IMR-90 (cell line): Measurements from ENCODE around the gene TMEM239. TPM values are rescaled to one million over a fixed set of nuclear protein-coding genes. Genes with fewer than 3 reads are reported as not detected.

Experiments used
- ATAC-seq: fragments of 200-7000 bp; cut with Tn5 transposase; 2 replicates; pipeline ENCODE4 v1.9.1; 2020; ENCODE audit warnings: low read depth, mild to moderate bottlenecking, moderate library complexity
- BruUV-seq: library from RNA; stranded (reverse); fragments of 400-500 nt; replicated peaks from 2 replicates; lab custom pipeline; 2021; lab: Mats Ljungman, UMichigan
- CTCF ChIA-PET: fragments of 300-600 bp; formaldehyde crosslinking; extraction: SDS; loops from one replicate; lab custom pipeline; 2021; ENCODE audit warnings: antibody characterized with exemption; lab: Yijun Ruan, JAX
- POLR2A ChIA-PET: fragments of 300-600 bp; sonication (Branson Sonifier 250); formaldehyde crosslinking; loops from one replicate; lab custom pipeline; 2022; ENCODE audit warnings: antibody characterized with exemption; ENCODE audit not compliant: unreplicated experiment; lab: Charles Lee
- DNase-seq: peaks from one replicate; pipeline ENCODE4 v3.0.0; 2013
- H2AFZ ChIP-seq: replicated peaks from 2 replicates; pipeline ENCODE3; 2013; ENCODE audit warnings: low read length, mild to moderate bottlenecking; ENCODE audit not compliant: poor library complexity
- H2AK5ac ChIP-seq: 2 replicates; pipeline ENCODE4 v1.6.1; 2013; ENCODE audit warnings: low read depth, low read length, inconsistent platforms
- H2AK9ac ChIP-seq: replicated peaks from 2 replicates; pipeline ENCODE3; 2013; ENCODE audit warnings: mild to moderate bottlenecking, low read depth, low read length, moderate library complexity; ENCODE audit not compliant: poor library complexity
- H2BK120ac ChIP-seq: 2 replicates; pipeline ENCODE4 v1.6.1; 2013; ENCODE audit warnings: low read depth, low read length, inconsistent platforms
- H2BK15ac ChIP-seq: 3 replicates; pipeline ENCODE4 v1.6.1; 2013; ENCODE audit warnings: low read depth, low read length, inconsistent platforms
- H2BK20ac ChIP-seq: 2 replicates; pipeline ENCODE4 v1.6.1; 2013; ENCODE audit warnings: low read depth, mild to moderate bottlenecking, inconsistent platforms, low read length, moderate library complexity
- H2BK5ac ChIP-seq: 2 replicates; pipeline ENCODE4 v1.6.1; 2013; ENCODE audit warnings: mild to moderate bottlenecking, low read depth, low read length, inconsistent platforms; ENCODE audit not compliant: poor library complexity, severe bottlenecking
- H3K14ac ChIP-seq: replicated peaks from 2 replicates; pipeline ENCODE4 v1.6.1; 2013; ENCODE audit warnings: low read depth, low read length, inconsistent platforms
- H3K18ac ChIP-seq: 2 replicates; pipeline ENCODE4 v1.6.1; 2013; ENCODE audit warnings: low read depth, low read length, control low read depth
- H3K23ac ChIP-seq: 2 replicates; pipeline ENCODE4 v1.6.1; 2013; ENCODE audit warnings: low read depth, low read length, inconsistent platforms
- H3K27ac ChIP-seq: 2 replicates; pipeline ENCODE4 v1.5.1; 2013; ENCODE audit warnings: mild to moderate bottlenecking, control low read depth, low read length; ENCODE audit not compliant: insufficient read depth
- H3K27me3 ChIP-seq: 2 replicates; pipeline ENCODE4 v1.6.1; 2013; ENCODE audit warnings: low read length; ENCODE audit not compliant: control insufficient read depth, insufficient read depth
- H3K36me3 ChIP-seq: 2 replicates; pipeline ENCODE4 v1.6.1; 2013; ENCODE audit warnings: low read length, mixed read lengths; ENCODE audit not compliant: control insufficient read depth, insufficient read depth
- H3K4ac ChIP-seq: 2 replicates; pipeline ENCODE4 v1.6.1; 2013; ENCODE audit warnings: low read depth, low read length, inconsistent platforms
- H3K4me1 ChIP-seq: 2 replicates; pipeline ENCODE4 v1.6.1; 2013; ENCODE audit warnings: low read length, mixed read lengths; ENCODE audit not compliant: control insufficient read depth, insufficient read depth
- H3K4me2 ChIP-seq: 2 replicates; pipeline ENCODE4 v1.6.1; 2013; ENCODE audit warnings: low read depth, mild to moderate bottlenecking, control low read depth, low read length, moderate library complexity
- H3K4me3 ChIP-seq: 2 replicates; pipeline ENCODE4 v1.5.1; 2013; ENCODE audit warnings: low read depth, mild to moderate bottlenecking, control low read depth, low read length, moderate library complexity; ENCODE audit not compliant: insufficient read depth
- H3K56ac ChIP-seq: 2 replicates; pipeline ENCODE4 v1.6.1; 2013; ENCODE audit warnings: low read length, inconsistent platforms; ENCODE audit not compliant: insufficient read depth; ENCODE audit errors: extremely low read depth
- H3K79me1 ChIP-seq, 2 experiments: 2 replicates each; pipeline ENCODE4 v1.6.1; 2013; ENCODE audit warnings: low read length in 2 of 2, inconsistent platforms in 1 of 2, low read depth in 1 of 2
- H3K9ac ChIP-seq: 2 replicates; pipeline ENCODE4 v1.6.1; 2013; ENCODE audit warnings: low read depth, low read length, control low read depth
- H3K9me1 ChIP-seq: 2 replicates; pipeline ENCODE4 v1.6.1; 2013; ENCODE audit warnings: low read length, inconsistent platforms; ENCODE audit not compliant: insufficient read depth
- H3K9me3 ChIP-seq: 2 replicates; pipeline ENCODE4 v1.6.1; 2013; ENCODE audit warnings: low read length; ENCODE audit not compliant: control insufficient read depth, insufficient read depth
- H4K20me1 ChIP-seq: 2 replicates; pipeline ENCODE4 v1.6.1; 2013; ENCODE audit warnings: low read length, inconsistent platforms; ENCODE audit not compliant: insufficient read depth
- H4K5ac ChIP-seq: 2 replicates; pipeline ENCODE4 v1.6.1; 2013; ENCODE audit warnings: mild to moderate bottlenecking, low read depth, low read length, control low read depth
- H4K8ac ChIP-seq, 2 experiments: 2 replicates each; pipeline ENCODE4 v1.6.1; 2013; ENCODE audit warnings: low read depth in 2 of 2, low read length in 2 of 2, control low read depth in 1 of 2, inconsistent platforms in 1 of 2
- H4K91ac ChIP-seq: 2 replicates; pipeline ENCODE4 v1.6.1; 2013; ENCODE audit warnings: low read depth, low read length, inconsistent platforms; ENCODE audit not compliant: insufficient read depth
- BHLHE40 ChIP-seq: fragments of 150-350 bp; IDR thresholded peaks from 2 replicates; pipeline ENCODE4 v1.6.1; 2016; ENCODE audit warnings: mild to moderate bottlenecking, low read depth, low read length
- CEBPB ChIP-seq: IDR thresholded peaks from 2 replicates; pipeline ENCODE4 v1.6.1; 2012; ENCODE audit warnings: low read depth, low read length, improper control_type of control experiment
- CHD1 ChIP-seq: IDR thresholded peaks from 2 replicates; pipeline ENCODE4 v1.6.1; 2012; ENCODE audit warnings: low read depth, low read length, improper control_type of control experiment
- FOS ChIP-seq: fragments of 150-350 bp; IDR thresholded peaks from 2 replicates; pipeline ENCODE4 v1.6.1; 2016; ENCODE audit warnings: low read depth, low read length
- MAFK ChIP-seq: IDR thresholded peaks from 2 replicates; pipeline ENCODE4 v1.6.1; 2012; ENCODE audit warnings: low read depth, low read length, improper control_type of control experiment
- MAZ ChIP-seq: IDR thresholded peaks from 2 replicates; pipeline ENCODE4 v1.6.1; 2012; ENCODE audit warnings: low read depth, mild to moderate bottlenecking, low read length, improper control_type of control experiment, moderate library complexity, borderline replicate concordance
- NFE2L2 ChIP-seq: fragments of 150-350 bp; IDR thresholded peaks from 2 replicates; pipeline ENCODE4 v1.6.1; 2016; ENCODE audit warnings: low read depth, mild to moderate bottlenecking, low read length
- POLR2A ChIP-seq: IDR thresholded peaks from 2 replicates; pipeline ENCODE4 v1.6.1; 2012; ENCODE audit warnings: mild to moderate bottlenecking, low read depth, low read length
- RAD21 ChIP-seq: IDR thresholded peaks from 2 replicates; pipeline ENCODE4 v1.6.1; 2012; ENCODE audit warnings: low read length, improper control_type of control experiment
- RCOR1 ChIP-seq: IDR thresholded peaks from 2 replicates; pipeline ENCODE4 v1.6.1; 2012; ENCODE audit warnings: mild to moderate bottlenecking, low read length, improper control_type of control experiment; ENCODE audit not compliant: insufficient replicate concordance
- SMC3 ChIP-seq: fragments of 150-350 bp; IDR thresholded peaks from 2 replicates; pipeline ENCODE4 v1.6.1; 2016; ENCODE audit warnings: low read depth, mild to moderate bottlenecking, antibody characterized with exemption, low read length, moderate library complexity
- WGBS, 2 experiments: methylation state at CpG; one replicate each; pipeline versions ENCODE4 v1.1.5 to v1.1.7; 2013; ENCODE audit warnings: missing lambda C conversion rate in 2 of 2; ENCODE audit not compliant: insufficient read length in 1 of 2; ENCODE audit errors: extremely low coverage in 2 of 2; 5-methylcytosine and 5-hydroxymethylcytosine counted together
- dilution Hi-C: fragments of 300-500 bp; cut with HindIII; formaldehyde crosslinking; loops from one replicate; pipeline ENCODE4 v1.14.3; 2018; ENCODE audit warnings: low sequenced_read_pairs; ENCODE audit not compliant: unreplicated experiment
- in situ Hi-C: fragments of 300-500 bp; cut with MboI; formaldehyde crosslinking; loops from 3 replicates; pipeline ENCODE4 v1.14.3; 2019; ENCODE audit warnings: low sequenced_read_pairs, inconsistent platforms, mixed read lengths
- intact Hi-C: fragments of 100-400 bp; cut with micrococcal nuclease; formaldehyde crosslinking; loops from 2 replicates; pipeline ENCODE4 v1.10.0; 2022
- polyA plus RNA-seq, 3 experiments: library from polyadenylated mRNA; depleted of rRNA; stranded (reverse); fragments of >200 nt; gene quantifications; 2 replicates each; pipeline ENCODE4 v1.2.3, GENCODE V29; 2012; ENCODE audit warnings: low replicate concordance in 1 of 3
- total RNA-seq: library from RNA; depleted of rRNA; stranded (reverse); fragments of >200 nt; gene quantifications from 2 replicates; pipeline ENCODE4 v1.2.3, GENCODE V29; 2012
- TF ChIP-seq, protein P1 (sequence below): fragments of 150-350 bp; IDR thresholded peaks from 2 replicates; pipeline ENCODE4 v1.6.1; 2016; ENCODE audit warnings: low read depth, mild to moderate bottlenecking, low read length, moderate library complexity, borderline replicate concordance
- TF ChIP-seq, protein P2 (sequence below): conservative IDR thresholded peaks from 2 replicates; pipeline ENCODE4 v1.5.1; 2012; ENCODE audit warnings: mild to moderate bottlenecking, low read depth, low read length, improper control_type of control experiment

Gene TMEM239
- total and polyA plus RNA-seq, 2 of the 4 experiments (the other 2 are of a cell fraction), result 0.32 TPM; not detected in 1

GRCh38 chr20:2849529-2849928 lies 33.4 kb downstream of the TMEM239 start:
- intact Hi-C loops, result no loop called here

More at GRCh38 chr20:2849529-2849928, 33.4 kb downstream of the TMEM239 start:
- no peak for ATAC-seq
- H4K8ac ChIP-seq, result no peak overlapping the region
- no peak overlapping the region for H3K4me2 ChIP-seq
- no peak overlapping the region for H2AFZ ChIP-seq
- no peak for DNase-seq
- no peaks in the 10 kb centered on the region; the same call in 1 of the 2 replicates for H3K9me1 ChIP-seq
- TF ChIP-seq BHLHE40 (no peak), CHD1 (no peak), RCOR1 (no peak), NFE2L2 (no peak), POLR2A (no peak), SMC3 (no peak), MAZ (no peak), MAFK (no peak), FOS (no peak), CEBPB (no peak), RAD21 (no peak)
- TF ChIP-seq, protein P1, sequence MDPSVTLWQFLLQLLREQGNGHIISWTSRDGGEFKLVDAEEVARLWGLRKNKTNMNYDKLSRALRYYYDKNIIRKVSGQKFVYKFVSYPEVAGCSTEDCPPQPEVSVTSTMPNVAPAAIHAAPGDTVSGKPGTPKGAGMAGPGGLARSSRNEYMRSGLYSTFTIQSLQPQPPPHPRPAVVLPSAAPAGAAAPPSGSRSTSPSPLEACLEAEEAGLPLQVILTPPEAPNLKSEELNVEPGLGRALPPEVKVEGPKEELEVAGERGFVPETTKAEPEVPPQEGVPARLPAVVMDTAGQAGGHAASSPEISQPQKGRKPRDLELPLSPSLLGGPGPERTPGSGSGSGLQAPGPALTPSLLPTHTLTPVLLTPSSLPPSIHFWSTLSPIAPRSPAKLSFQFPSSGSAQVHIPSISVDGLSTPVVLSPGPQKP, result no peak
- TF ChIP-seq, protein P2, sequence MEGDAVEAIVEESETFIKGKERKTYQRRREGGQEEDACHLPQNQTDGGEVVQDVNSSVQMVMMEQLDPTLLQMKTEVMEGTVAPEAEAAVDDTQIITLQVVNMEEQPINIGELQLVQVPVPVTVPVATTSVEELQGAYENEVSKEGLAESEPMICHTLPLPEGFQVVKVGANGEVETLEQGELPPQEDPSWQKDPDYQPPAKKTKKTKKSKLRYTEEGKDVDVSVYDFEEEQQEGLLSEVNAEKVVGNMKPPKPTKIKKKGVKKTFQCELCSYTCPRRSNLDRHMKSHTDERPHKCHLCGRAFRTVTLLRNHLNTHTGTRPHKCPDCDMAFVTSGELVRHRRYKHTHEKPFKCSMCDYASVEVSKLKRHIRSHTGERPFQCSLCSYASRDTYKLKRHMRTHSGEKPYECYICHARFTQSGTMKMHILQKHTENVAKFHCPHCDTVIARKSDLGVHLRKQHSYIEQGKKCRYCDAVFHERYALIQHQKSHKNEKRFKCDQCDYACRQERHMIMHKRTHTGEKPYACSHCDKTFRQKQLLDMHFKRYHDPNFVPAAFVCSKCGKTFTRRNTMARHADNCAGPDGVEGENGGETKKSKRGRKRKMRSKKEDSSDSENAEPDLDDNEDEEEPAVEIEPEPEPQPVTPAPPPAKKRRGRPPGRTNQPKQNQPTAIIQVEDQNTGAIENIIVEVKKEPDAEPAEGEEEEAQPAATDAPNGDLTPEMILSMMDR, result no peak
- H3K23ac ChIP-seq, result no peak overlapping the region
- no peaks in the 10 kb centered on the region for H3K27me3 ChIP-seq
- no peak overlapping the region for H2AK5ac ChIP-seq
- POLR2A ChIA-PET, result no interaction called here
- no peak overlapping the region for H3K56ac ChIP-seq
- no peak overlapping the region for H2BK20ac ChIP-seq
- BruUV-seq, result no TSS peak
- H2BK5ac ChIP-seq, result no peak overlapping the region
- no peak overlapping the region for H3K9ac ChIP-seq
- H3K18ac ChIP-seq, result no peak overlapping the region
- peaks cover 8% of the 10 kb centered on the region; the same call in 1 of the 2 replicates for H4K20me1 ChIP-seq
- no CpG with 5 or more reads among the region's 4 CpGs for WGBS, 2 experiments
- H3K14ac ChIP-seq, result no peak overlapping the region
- no peak overlapping the region for H2BK15ac ChIP-seq
- H3K4ac ChIP-seq, result no peak overlapping the region
- no peak overlapping the region for H4K5ac ChIP-seq
- no peak overlapping the region for H2BK120ac ChIP-seq
- H3K4me1 ChIP-seq, result peaks cover 3% of the 10 kb centered on the region; the same call in 1 of the 2 replicates
- CTCF ChIA-PET, result interaction anchor here (1.2 to 1.3 kb wide), 2 partner anchors 94 to 97 kb away, joined by 4 read pairs; no protein-coding TSS in a partner anchor
- no peak overlapping the region for H3K27ac ChIP-seq
- dilution Hi-C loops, result no loop called here
- no peak overlapping the region for H3K4me3 ChIP-seq
- H4K91ac ChIP-seq, result no peak overlapping the region
- peaks cover 3% of the 10 kb centered on the region; the same call in 1 of the 2 replicates for H3K36me3 ChIP-seq
- peaks cover 8 to 41% of the 10 kb centered on the region in 2 experiments for H3K79me1 ChIP-seq
- H3K9me3 ChIP-seq, result no peaks in the 10 kb centered on the region
- in situ Hi-C loops, result loop anchor here (25.0 kb wide), 1 partner anchor 337 kb away; the partner anchor contains the start of gene ZNF343
- no peak overlapping the region for H2AK9ac ChIP-seq
